HCT116 (cell line): ENCODE measurements around the gene STAM2. TPM values are rescaled to one million over a fixed set of nuclear protein-coding genes. Genes with fewer than 3 reads are reported as not detected.

ENCODE experiments used
- ATAC-seq: fragments of 200-7000 bp; cut with Tn5 transposase; 2 replicates; pipeline ENCODE4 v1.9.1; 2020; ENCODE audit warnings: mild to moderate bottlenecking, moderate library complexity
- BruUV-seq: library from RNA; stranded (reverse); fragments of 400-500 nt; replicated peaks from 2 replicates; lab custom pipeline; 2021; lab: Mats Ljungman, UMichigan
- CTCF ChIA-PET: fragments of 300-600 bp; sonication (Branson Sonifier 250); formaldehyde crosslinking; loops from one replicate; lab custom pipeline; 2021; ENCODE audit warnings: antibody characterized with exemption; lab: Charles Lee
- POLR2A ChIA-PET: fragments of 300-600, 350-600 bp; sonication (Branson Sonifier 250); formaldehyde crosslinking; loops from one replicate; lab custom pipeline; 2021; ENCODE audit warnings: antibody characterized with exemption; lab: Charles Lee
- RAD21 ChIA-PET, 2 experiments: fragments of 300-600 bp; sonication (Branson Sonifier 250); formaldehyde crosslinking; loops; one replicate each; lab custom pipeline; 2023; ENCODE audit warnings: low total read pairs in 2 of 2; ENCODE audit not compliant: uncharacterized antibody in 2 of 2, unreplicated experiment in 2 of 2, low non-redundant PET in 1 of 2; lab: Charles Lee
- DNase-seq: peaks from one replicate; pipeline ENCODE4 v3.0.0-alpha.2; 2010; ENCODE audit warnings: low read depth, low spot score
- H2AFZ ChIP-seq: fragments of 200-600 bp; shearing (Covaris generic), sonication (generic); 2 replicates; pipeline ENCODE4 v1.6.1; 2017; ENCODE audit warnings: low read depth, mixed run types, mixed read lengths, antibody characterized with exemption, low read length; ENCODE audit not compliant: poor library complexity, severe bottlenecking
- H3K27ac ChIP-seq: 2 replicates; pipeline ENCODE4 v1.5.1; 2012; ENCODE audit warnings: low read depth, low read length
- H3K27me3 ChIP-seq: fragments of 200-600 bp; sonication (generic); 2 replicates; pipeline ENCODE4 v1.6.1; 2016; ENCODE audit warnings: mixed run types, low read length, mixed read lengths; ENCODE audit not compliant: insufficient read depth
- H3K36me3 ChIP-seq, 2 experiments: fragments of 200-500 bp in 1 of 2; fragments of 200-600 bp in 1 of 2; sonication (Bioruptor generic) in 1 of 2; sonication (generic) in 1 of 2; 2 replicates each; pipeline versions ENCODE4 v1.5.1 to v1.6.1; 2014 to 2016; ENCODE audit warnings: low read length in 2 of 2, inconsistent platforms in 1 of 2, mixed read lengths in 1 of 2, mixed run types in 1 of 2; ENCODE audit not compliant: insufficient read depth in 2 of 2, control insufficient read depth in 1 of 2
- H3K4me1 ChIP-seq, 2 experiments: fragments of 200-600 bp in 1 of 2; sonication (generic) in 1 of 2; 2 replicates each; pipeline versions ENCODE4 v1.5.1 to v1.6.1; 2012 to 2017; ENCODE audit warnings: low read length in 2 of 2, inconsistent platforms in 1 of 2, mild to moderate bottlenecking in 1 of 2, mixed read lengths in 1 of 2, mixed run types in 1 of 2, moderate library complexity in 1 of 2; ENCODE audit not compliant: insufficient read depth in 2 of 2, control insufficient read depth in 1 of 2
- H3K4me2 ChIP-seq: fragments of 200-600 bp; sonication (generic); 2 replicates; pipeline ENCODE4 v1.6.1; 2017; ENCODE audit warnings: mixed run types, low read length, mixed read lengths
- H3K4me3 ChIP-seq, 2 experiments: fragments of 200-600 bp in 1 of 2; sonication (generic) in 1 of 2; replicated peaks in 1 of 2; 2 replicates each; pipeline ENCODE4 v1.5.1; 2011 to 2016; ENCODE audit warnings: low read length in 2 of 2, control low read depth in 1 of 2, low read depth in 1 of 2, mild to moderate bottlenecking in 1 of 2, mixed read lengths in 1 of 2, mixed run types in 1 of 2
- H3K79me2 ChIP-seq: fragments of 200-600 bp; sonication (generic); 2 replicates; pipeline ENCODE4 v1.6.1; 2017; ENCODE audit warnings: mild to moderate bottlenecking, mixed run types, low read length, moderate library complexity, mixed read lengths; ENCODE audit not compliant: insufficient read depth
- H3K9ac ChIP-seq: fragments of 200-600 bp; sonication (generic); 2 replicates; pipeline ENCODE4 v1.6.1; 2016; ENCODE audit warnings: low read length, mixed read lengths
- H3K9me2 ChIP-seq: fragments of 200-600 bp; sonication (generic), shearing (Covaris generic); 2 replicates; pipeline ENCODE4 v1.6.1; 2017; ENCODE audit warnings: mixed run types, mild to moderate bottlenecking, moderate library complexity; ENCODE audit not compliant: insufficient read depth
- H3K9me3 ChIP-seq, 2 experiments: fragments of 200-500 bp in 1 of 2; fragments of 200-600 bp in 1 of 2; sonication (Bioruptor generic) in 1 of 2; sonication (generic) in 1 of 2; 2 replicates each; pipeline ENCODE4 v1.6.1; 2014 to 2017; ENCODE audit warnings: low read length in 2 of 2, mixed read lengths in 2 of 2, inconsistent platforms in 1 of 2, low read depth in 1 of 2, mild to moderate bottlenecking in 1 of 2, mixed run types in 1 of 2, moderate library complexity in 1 of 2; ENCODE audit not compliant: control insufficient read depth in 1 of 2, insufficient read depth in 1 of 2
- H4K20me1 ChIP-seq: fragments of 200-600 bp; sonication (generic), shearing (Covaris generic); 2 replicates; pipeline ENCODE4 v1.6.1; 2017; ENCODE audit warnings: mixed run types, mild to moderate bottlenecking, moderate library complexity; ENCODE audit not compliant: insufficient read depth
- ATF3 ChIP-seq: IDR thresholded peaks from 2 replicates; pipeline ENCODE4 v1.6.1; 2012
- CBX3 ChIP-seq: IDR thresholded peaks from 2 replicates; pipeline ENCODE4 v1.6.1; 2012; ENCODE audit warnings: low read depth
- CEBPB ChIP-seq: IDR thresholded peaks from 2 replicates; pipeline ENCODE4 v1.6.1; 2012; ENCODE audit warnings: low read depth
- CTCF ChIP-seq, 3 experiments: fragments of 200-600 bp in 1 of 3; sonication (generic) in 1 of 3; IDR thresholded peaks in 2 of 3; conservative IDR thresholded peaks in 1 of 3; 2 replicates each; pipeline ENCODE4 v1.5.1; 2012 to 2017; ENCODE audit warnings: low read depth in 2 of 3, low read length in 2 of 3, antibody characterized with exemption in 1 of 3, borderline replicate concordance in 1 of 3, control low read depth in 1 of 3, mild to moderate bottlenecking in 1 of 3, mixed read lengths in 1 of 3, mixed run types in 1 of 3, moderate library complexity in 1 of 3; ENCODE audit not compliant: insufficient read depth in 1 of 3
- FOSL1 ChIP-seq: IDR thresholded peaks from 2 replicates; pipeline ENCODE4 v1.6.1; 2012; ENCODE audit warnings: low read depth
- POLR2A ChIP-seq: IDR thresholded peaks from 2 replicates; pipeline ENCODE4 v1.7.0; 2011; ENCODE audit warnings: borderline replicate concordance; ENCODE audit not compliant: insufficient read depth, insufficient read length; ENCODE audit errors: extremely low read depth
- POLR2AphosphoS5 ChIP-seq: IDR thresholded peaks from 2 replicates; pipeline ENCODE4 v1.6.1; 2011; ENCODE audit warnings: mild to moderate bottlenecking, low read depth, low read length, moderate library complexity
- RAD21 ChIP-seq: IDR thresholded peaks from 2 replicates; pipeline ENCODE4 v1.6.1; 2012; ENCODE audit warnings: low read depth, mild to moderate bottlenecking
- REST ChIP-seq: IDR thresholded peaks from 2 replicates; pipeline ENCODE4 v1.6.1; 2012; ENCODE audit warnings: low read depth
- SP1 ChIP-seq: IDR thresholded peaks from 2 replicates; pipeline ENCODE4 v1.6.1; 2012; ENCODE audit warnings: low read depth
- SRF ChIP-seq: IDR thresholded peaks from 2 replicates; pipeline ENCODE4 v1.6.1; 2012; ENCODE audit warnings: low read depth
- TCF7L2 ChIP-seq: IDR thresholded peaks from 2 replicates; pipeline ENCODE4 v1.7.0; 2011; ENCODE audit warnings: borderline replicate concordance, inconsistent platforms; ENCODE audit not compliant: insufficient read depth, insufficient read length; ENCODE audit errors: extremely low read depth
- YY1 ChIP-seq: IDR thresholded peaks from 2 replicates; pipeline ENCODE4 v1.6.1; 2011; ENCODE audit warnings: low read length, low read depth, moderate library complexity, mild to moderate bottlenecking; ENCODE audit not compliant: insufficient replicate concordance; ENCODE audit errors: extremely low read depth
- ZBTB33 ChIP-seq: IDR thresholded peaks from 2 replicates; pipeline ENCODE4 v1.6.1; 2011; ENCODE audit warnings: mild to moderate bottlenecking, low read length, moderate library complexity; ENCODE audit not compliant: insufficient replicate concordance; ENCODE audit errors: extremely low read depth
- ZFX ChIP-seq: fragments of 450-650 bp; IDR thresholded peaks from 2 replicates; pipeline ENCODE4 v1.6.1; 2017
- intact Hi-C: fragments of 100-400 bp; cut with micrococcal nuclease; formaldehyde crosslinking; loops from 2 replicates; pipeline ENCODE4 v1.10.0; 2022
- total RNA-seq: library from RNA; stranded (reverse); gene quantifications from one replicate; pipeline ENCODE4 v1.2.1, GENCODE V29; 2021; ENCODE audit not compliant: unreplicated experiment

Gene STAM2
- total RNA-seq, 1 experiment from 2014 or later = 19.2 TPM

GRCh38 chr2:152088006-152088405 is 87.6 kb downstream of the STAM2 start (continued):
- TF ChIP-seq ZFX (no peak), POLR2AphosphoS5 (no peak), FOSL1 (no peak), SP1 (no peak), ZBTB33 (no peak)

GRCh38 chr2:152086231-152086630 is 89.3 kb downstream of the STAM2 start:
- H3K27me3 ChIP-seq = no peaks in the 10 kb centered on the region
- POLR2A ChIA-PET = no interaction called here
- no peaks in the 10 kb centered on the region for H3K79me2 ChIP-seq
- no peak overlapping the region for H2AFZ ChIP-seq
- H3K4me2 ChIP-seq = no peak overlapping the region
- CTCF ChIA-PET = no interaction called here
- H4K20me1 ChIP-seq = no peaks in the 10 kb centered on the region
- no peaks in the 10 kb centered on the region for H3K36me3 ChIP-seq
- ATAC-seq = no peak
- no peaks in the 10 kb centered on the region for H3K4me1 ChIP-seq
- intact Hi-C loops = no loop called here
- no peak overlapping the region for H3K9ac ChIP-seq
- no peak overlapping the region for H3K27ac ChIP-seq
- no peak for DNase-seq
- H3K9me2 ChIP-seq = no peaks in the 10 kb centered on the region
- no peaks in the 10 kb centered on the region for H3K9me3 ChIP-seq
- BruUV-seq = no TSS peak
- H3K4me3 ChIP-seq = no peak overlapping the region
- RAD21 ChIA-PET = no interaction called here
- no peak for TF ChIP-seq ZFX
- TF ChIP-seq CEBPB = no peak
- TF ChIP-seq POLR2A = no peak
- TF ChIP-seq RAD21 = no peak
- TF ChIP-seq TCF7L2 = no peak
- no peak for TF ChIP-seq REST
- no peak for TF ChIP-seq ZBTB33
- TF ChIP-seq CTCF (IDR thresholded peaks at IDR 0.05 in 2 of 3, conservative IDR thresholded peaks at IDR 0.05 in 1 of 3; ENCODE audit: borderline replicate concordance in 1 of 3, insufficient read depth in 1 of 3, low read depth in 2 of 3, low read length in 2 of 3) = no peak
- no peak for TF ChIP-seq YY1
- no peak for TF ChIP-seq ATF3
- no peak for TF ChIP-seq CBX3
- TF ChIP-seq POLR2AphosphoS5 = no peak
- TF ChIP-seq SRF = no peak
